ENCODE results near the gene GPR89B.
"Not testable (repeated sequence)": the region's sequence is repeated elsewhere in the genome, so short reads cannot be mapped to it uniquely, and the experiment has no call there.

GRCh38 chr1:148033147-148033546, 104.9 kb downstream of the GPR89B start:
- not testable (repeated sequence) for TF ChIP-seq CTCF (IDR thresholded peaks at IDR 0.05); EP300 (IDR thresholded peaks at IDR 0.05); POLR2A (IDR thresholded peaks at IDR 0.05; ENCODE audit: low read depth)

All from esophagus muscularis mucosa (tissue), 4 donors.